T-helper 2 cell treated with Interferon-gamma antibody and Interleukin-4, amounts not matched to agents 100 ng/mL and 5 ng/mL, for 36 hours (primary cell): Measurements from ENCODE around the gene MRGPRX2. TPM values are rescaled to one million over a fixed set of nuclear protein-coding genes. Genes with fewer than 3 reads are reported as not detected.

Experiments
- intact Hi-C: fragments of 100-400 bp; cut with micrococcal nuclease; formaldehyde crosslinking; loops from one replicate; pipeline ENCODE4 v1.15.1; 2023
- total RNA-seq: library from RNA; stranded (reverse); gene quantifications from 2 replicates; pipeline ENCODE4 v1.2.3, GENCODE V29; 2022

The MRGPRX2 gene
- total RNA-seq, 1 donor from 2014 or later, result not detected

DNA sequence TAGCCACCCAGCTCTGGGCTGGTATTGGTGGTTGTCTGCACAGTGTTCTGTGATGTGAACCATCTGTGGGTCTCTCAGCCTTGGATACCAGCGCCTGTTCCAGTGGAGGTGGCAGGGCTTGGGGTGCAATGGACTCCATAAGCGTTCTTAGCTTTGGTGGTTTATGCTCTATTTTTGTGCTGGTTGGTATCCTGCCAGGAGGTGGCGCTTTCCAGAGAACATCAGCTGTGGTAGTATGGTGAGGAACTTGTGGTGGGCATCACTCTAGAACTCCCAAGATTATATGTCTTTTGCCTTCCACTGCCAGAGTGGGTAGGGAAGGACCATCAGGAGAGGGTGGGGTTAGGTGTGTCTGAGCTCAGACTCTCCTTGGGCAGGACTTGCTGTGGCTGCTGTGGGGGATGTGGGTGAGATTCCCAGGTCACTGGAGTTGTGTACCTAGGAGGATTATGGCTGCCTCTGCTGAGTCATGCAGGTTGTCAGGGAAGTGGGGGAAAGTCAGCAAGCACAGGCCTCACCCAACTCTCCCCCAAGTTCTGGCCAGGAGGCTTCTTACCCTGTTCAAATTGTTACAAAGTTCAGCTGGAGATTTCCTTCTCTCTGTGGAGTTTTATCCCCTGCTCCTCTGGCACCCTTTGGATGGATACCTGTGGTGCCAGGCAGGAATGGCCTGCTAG lies 47.2 kb downstream of the MRGPRX2 start:
- intact Hi-C loops, result no loop called here

DNA sequence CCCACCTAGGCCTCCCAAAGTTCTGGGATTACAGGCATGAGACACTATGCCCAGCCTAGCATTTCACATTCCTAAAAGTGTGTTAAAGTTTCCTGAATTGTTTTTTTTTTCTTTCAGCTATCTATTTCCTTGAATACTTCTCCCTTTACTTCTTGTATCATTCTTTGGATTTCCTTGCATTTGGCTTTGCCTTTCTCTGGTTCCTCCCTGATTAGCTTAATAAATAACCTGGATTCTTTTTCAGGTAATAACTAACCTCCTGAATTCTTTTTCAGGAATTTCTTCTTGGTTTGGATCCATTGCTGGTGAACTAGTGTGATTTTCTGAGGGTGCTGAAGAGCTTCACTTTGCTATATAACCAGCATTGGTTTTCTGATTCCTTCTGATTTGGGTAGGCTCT lies 47.9 kb downstream of the MRGPRX2 start:
- intact Hi-C loops, result no loop called here

Other genes with a start within 250 kb of the MRGPRX2 start
- gene MRGPRX1, start 121.3 kb downstream of the MRGPRX2 start, total RNA-seq, result not detected in 2 replicates
- gene ZDHHC13, start 56.5 kb upstream of the MRGPRX2 start, total RNA-seq, result 25.8 and 27.8 TPM in 2 replicates
- not detected in 2 replicates for gene CSRP3, start 141.3 kb upstream of the MRGPRX2 start, total RNA-seq
- 41.9 and 42.6 TPM in 2 replicates for gene E2F8, start 180.2 kb upstream of the MRGPRX2 start, total RNA-seq